NT2/D1 (cell line): ENCODE measurements around the gene LRRC75B.
"Not testable (repeated sequence)": the region's sequence is repeated elsewhere in the genome, so short reads cannot be mapped to it uniquely, and the experiment has no call there.

Experiments used
- DNase-seq: peaks from one replicate; pipeline ENCODE4 v3.0.0-alpha.2; 2011; ENCODE audit warnings: low read depth, low spot score
- H3K27me3 ChIP-seq: 2 replicates; pipeline ENCODE4 v1.6.0; 2011; ENCODE audit warnings: mild to moderate bottlenecking; ENCODE audit not compliant: insufficient read length, insufficient read depth
- H3K36me3 ChIP-seq: 2 replicates; pipeline ENCODE4 v1.6.1; 2011; ENCODE audit warnings: mild to moderate bottlenecking, low read length, mixed read lengths; ENCODE audit not compliant: insufficient read depth, insufficient read length
- H3K4me1 ChIP-seq: 2 replicates; pipeline ENCODE4 v1.5.1; 2011; ENCODE audit not compliant: insufficient read depth, insufficient read length
- H3K4me3 ChIP-seq: 2 replicates; pipeline ENCODE4 v1.5.1; 2011; ENCODE audit warnings: low read depth; ENCODE audit not compliant: insufficient read length
- H3K9ac ChIP-seq: 2 replicates; pipeline ENCODE4 v1.6.0; 2011; ENCODE audit warnings: low read depth; ENCODE audit not compliant: insufficient read length
- H3K9me3 ChIP-seq: 2 replicates; pipeline ENCODE4 v1.5.1; 2011; ENCODE audit warnings: mild to moderate bottlenecking, low read length; ENCODE audit not compliant: insufficient read depth
- SUZ12 ChIP-seq: IDR thresholded peaks from 2 replicates; pipeline ENCODE4 v1.6.1; 2011; ENCODE audit not compliant: insufficient read length, insufficient read depth; ENCODE audit errors: extremely low read depth
- YY1 ChIP-seq: IDR thresholded peaks from 2 replicates; pipeline ENCODE4 v1.6.1; 2011; ENCODE audit not compliant: insufficient read length, insufficient read depth
- ZNF274 ChIP-seq: IDR thresholded peaks from 2 replicates; pipeline ENCODE4 v1.6.1; 2011; ENCODE audit warnings: mild to moderate bottlenecking, low read depth, low read length

Gene LRRC75B

GRCh38 chr22:24601217-24602104 lies 8.6 kb upstream of the LRRC75B start:
- H3K27me3 ChIP-seq = no peaks in the 10 kb centered on the region
- H3K9ac ChIP-seq = no peak overlapping the region
- no peaks in the 10 kb centered on the region for H3K36me3 ChIP-seq
- no peaks in the 10 kb centered on the region for H3K9me3 ChIP-seq
- H3K4me1 ChIP-seq = peaks cover 6% of the 10 kb centered on the region
- H3K4me3 ChIP-seq = no peak overlapping the region
- TF ChIP-seq YY1 (no peak), ZNF274 (no peak), SUZ12 (no peak)
- DNase-seq = no peak

GRCh38 chr22:24599958-24600715 lies 7.3 kb upstream of the LRRC75B start:
- H3K9me3 ChIP-seq, H3K4me3 ChIP-seq, H3K36me3 ChIP-seq, DNase-seq, H3K9ac ChIP-seq, H3K27me3 ChIP-seq: not testable (repeated sequence)
- peaks cover 10% of the 10 kb centered on the region for H3K4me1 ChIP-seq

- Histone ChIP-seq H3K9me3 (no peaks in the 10 kb centered on the region), H3K4me1 (peaks cover 11% of the 10 kb centered on the region), H3K4me3 (no peak overlapping the region), H3K9ac (no peak overlapping the region), H3K36me3 (no peaks in the 10 kb centered on the region), H3K27me3 (no peaks in the 10 kb centered on the region)
- no peak for TF ChIP-seq YY1
- no peak for TF ChIP-seq ZNF274
- TF ChIP-seq SUZ12 = no peak
- DNase-seq = no peak
Observed at GRCh38 chr22:24599514-24599913, 6.6 kb upstream of the LRRC75B start.

- not testable (repeated sequence) for DNase-seq, H3K27me3 ChIP-seq, H3K36me3 ChIP-seq, H3K9me3 ChIP-seq, H3K4me3 ChIP-seq, H3K9ac ChIP-seq
- peaks cover 21% of the 10 kb centered on the region for H3K4me1 ChIP-seq
Observed at GRCh38 chr22:24597076-24597475, 4.2 kb upstream of the LRRC75B start.

- peaks cover 23% of the 10 kb centered on the region for H3K4me1 ChIP-seq
- H3K9ac ChIP-seq = no peak overlapping the region
- DNase-seq = no peak
- H3K27me3 ChIP-seq = no peaks in the 10 kb centered on the region
- no peak overlapping the region for H3K4me3 ChIP-seq
- TF ChIP-seq SUZ12 = no peak
- TF ChIP-seq YY1 = no peak
- TF ChIP-seq ZNF274 = no peak
- no peaks in the 10 kb centered on the region for H3K36me3 ChIP-seq
- H3K9me3 ChIP-seq = no peaks in the 10 kb centered on the region
Observed at GRCh38 chr22:24595863-24596262, 3.0 kb upstream of the LRRC75B start.

GRCh38 chr22:24595228-24595627 lies 2.4 kb upstream of the LRRC75B start:
- no peaks in the 10 kb centered on the region for H3K27me3 ChIP-seq
- no peaks in the 10 kb centered on the region for H3K36me3 ChIP-seq
- H3K9me3 ChIP-seq = no peaks in the 10 kb centered on the region
- H3K9ac ChIP-seq = peak overlapping the region; percentile 58
- no peak for DNase-seq
- TF ChIP-seq ZNF274 (no peak), SUZ12 (no peak), YY1 (no peak)
- H3K4me1 ChIP-seq = peaks cover 23% of the 10 kb centered on the region
- H3K4me3 ChIP-seq = no peak overlapping the region

GRCh38 chr22:24594569-24595120 lies 1.8 kb upstream of the LRRC75B start:
- H3K4me3 ChIP-seq = no peak overlapping the region
- H3K9me3 ChIP-seq = no peaks in the 10 kb centered on the region
- H3K27me3 ChIP-seq = no peaks in the 10 kb centered on the region
- H3K36me3 ChIP-seq = no peaks in the 10 kb centered on the region
- H3K9ac ChIP-seq = peak overlapping the region; percentile 58
- peaks cover 20% of the 10 kb centered on the region for H3K4me1 ChIP-seq
- TF ChIP-seq ZNF274 (no peak), YY1 (no peak), SUZ12 (no peak)
- DNase-seq = no peak
